Measurements from ENCODE around the gene CACNA1C. TPM values are rescaled to one million over a fixed set of nuclear protein-coding genes. Genes with fewer than 3 reads are reported as not detected.
"Not testable (repeated sequence)": the region's sequence is repeated elsewhere in the genome, so short reads cannot be mapped to it uniquely, and the experiment has no call there.

The CACNA1C gene
- total RNA-seq, 1 experiment from 2014 or later, result 0.35 TPM

GRCh38 chr12:2120982-2121758, 68.4 kb downstream of the CACNA1C start:
- H3K36me3 ChIP-seq (replicated peaks; ENCODE audit: control insufficient read depth, insufficient read depth, low read length), result no peaks in the 10 kb centered on the region
- H3K27me3 ChIP-seq (ENCODE audit: control insufficient read depth, insufficient read depth, low read length), result no peaks in the 10 kb centered on the region
- no peak for DNase-seq
- no peak overlapping the region for H3K4me3 ChIP-seq (ENCODE audit: insufficient read depth, low read depth, low read length)

GRCh38 chr12:2124466-2125023, 71.8 kb downstream of the CACNA1C start:
- Histone ChIP-seq H3K36me3 (replicated peaks; ENCODE audit: control insufficient read depth, insufficient read depth, low read length) (no peaks in the 10 kb centered on the region), H3K4me3 (ENCODE audit: insufficient read depth, low read depth, low read length) (no peak overlapping the region), H3K27me3 (ENCODE audit: control insufficient read depth, insufficient read depth, low read length) (no peaks in the 10 kb centered on the region)
- DNase-seq, result no peak

GRCh38 chr12:2125651-2126522, 73.1 kb downstream of the CACNA1C start:
- Histone ChIP-seq H3K27me3 (ENCODE audit: control insufficient read depth, insufficient read depth, low read length) (no peaks in the 10 kb centered on the region), H3K36me3 (replicated peaks; ENCODE audit: control insufficient read depth, insufficient read depth, low read length) (no peaks in the 10 kb centered on the region), H3K4me3 (ENCODE audit: insufficient read depth, low read depth, low read length) (no peak overlapping the region)
- DNase-seq, result no peak

DNA sequence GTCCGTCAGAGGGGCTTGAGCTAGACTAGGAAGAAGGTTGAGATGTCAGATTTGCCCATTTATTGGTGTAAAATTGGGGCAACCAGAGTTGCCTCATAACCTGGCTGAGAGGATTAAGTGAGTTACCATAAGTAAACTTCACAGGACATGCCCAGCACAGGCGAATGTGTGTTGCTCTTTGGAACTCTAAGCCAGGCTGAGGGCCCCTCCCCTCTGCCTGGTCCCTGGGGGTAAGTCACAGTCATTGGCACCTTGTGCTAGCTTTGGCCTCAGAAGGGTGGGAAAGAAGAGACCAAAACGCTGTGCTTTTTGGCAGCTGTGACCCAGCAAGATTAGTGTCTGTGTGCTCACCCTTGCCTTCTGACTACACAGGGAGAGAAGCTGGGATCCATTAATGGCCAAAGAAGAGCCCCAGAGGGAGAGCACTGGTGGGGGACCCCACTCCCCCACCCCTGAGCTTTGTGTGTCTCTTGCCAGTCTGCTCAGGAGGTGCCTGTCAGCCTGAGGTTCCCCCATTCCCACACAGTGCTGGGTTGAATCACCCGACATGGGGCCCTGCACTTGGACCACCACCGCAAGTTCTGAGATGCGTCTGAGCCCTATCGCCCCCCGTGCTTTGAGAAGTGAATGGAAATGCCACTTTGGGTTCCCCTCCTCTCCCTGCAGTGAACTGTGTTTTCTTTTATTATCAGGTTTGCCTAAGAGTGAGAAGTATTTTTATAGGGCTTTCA, 74.1 kb downstream of the CACNA1C start:
- Histone ChIP-seq H3K36me3 (replicated peaks; ENCODE audit: control insufficient read depth, insufficient read depth, low read length) (no peaks in the 10 kb centered on the region), H3K27me3 (ENCODE audit: control insufficient read depth, insufficient read depth, low read length) (no peaks in the 10 kb centered on the region)

DNA sequence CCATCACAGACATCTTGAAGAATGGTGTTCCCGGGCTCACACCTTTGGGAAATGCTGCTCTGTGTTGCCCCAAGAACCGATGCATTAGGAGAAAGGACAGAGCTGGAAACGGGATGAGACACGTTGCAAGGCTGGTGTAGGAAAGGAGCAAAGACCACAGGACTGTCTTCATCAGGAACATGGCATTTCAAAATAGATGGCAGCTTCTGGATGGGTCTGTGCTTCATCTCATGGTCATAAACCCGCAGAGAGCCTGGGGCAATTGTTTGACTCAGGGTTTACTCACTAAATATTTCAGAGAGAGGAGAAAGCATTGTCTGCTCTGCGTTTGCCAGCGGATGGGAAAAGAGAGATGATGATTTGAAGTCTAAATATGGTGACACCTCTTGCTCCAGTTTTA, 76.3 kb downstream of the CACNA1C start:
- Histone ChIP-seq H3K4me3 (ENCODE audit: insufficient read depth, low read depth, low read length) (no peak overlapping the region), H3K27me3 (ENCODE audit: control insufficient read depth, insufficient read depth, low read length) (no peaks in the 10 kb centered on the region), H3K36me3 (replicated peaks; ENCODE audit: control insufficient read depth, insufficient read depth, low read length) (no peaks in the 10 kb centered on the region)
- no peak for DNase-seq

More for the DNA sequence above, 74.1 kb downstream of the CACNA1C start:
- H3K4me3 ChIP-seq (ENCODE audit: insufficient read depth, low read depth, low read length), result no peak overlapping the region
- no peak for DNase-seq

DNA sequence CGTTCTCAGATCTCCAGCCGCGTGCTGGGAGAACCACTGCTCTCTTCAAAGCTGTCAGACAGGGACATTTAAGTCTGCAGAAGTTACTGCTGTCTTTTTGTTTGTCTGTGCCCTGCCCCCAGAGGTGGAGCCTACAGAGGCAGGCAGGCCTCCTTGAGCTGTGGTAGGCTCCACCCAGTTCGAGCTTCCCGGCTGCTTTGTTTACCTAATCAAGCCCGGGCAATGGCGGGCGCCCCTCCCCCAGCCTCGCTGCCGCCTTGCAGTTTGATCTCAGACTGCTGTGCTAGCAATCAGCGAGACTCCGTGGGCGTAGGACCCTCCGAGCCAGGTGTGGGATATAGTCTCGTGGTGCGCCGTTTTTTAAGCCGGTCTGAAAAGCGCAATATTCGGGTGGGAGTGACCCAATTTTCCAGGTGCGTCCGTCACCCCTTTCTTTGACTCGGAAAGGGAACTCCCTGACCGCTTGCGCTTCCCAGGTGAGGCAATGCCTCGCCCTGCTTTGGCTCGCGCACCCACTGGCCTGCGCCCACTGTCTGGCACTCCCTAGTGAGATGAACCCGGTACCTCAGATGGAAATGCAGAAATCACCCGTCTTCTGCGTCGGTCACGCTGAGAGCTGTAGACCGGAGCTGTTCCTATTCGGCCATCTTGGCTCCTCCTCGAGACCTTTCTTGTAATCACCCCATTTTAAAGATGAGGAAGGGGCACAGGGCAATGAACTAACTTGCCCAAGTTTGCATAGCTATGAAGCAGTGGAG, 83.1 kb downstream of the CACNA1C start:
- H3K27me3 ChIP-seq (ENCODE audit: control insufficient read depth, insufficient read depth, low read length); H3K36me3 ChIP-seq (replicated peaks; ENCODE audit: control insufficient read depth, insufficient read depth, low read length); DNase-seq: not testable (repeated sequence)
- peak overlapping the region; percentile 12 for H3K4me3 ChIP-seq (ENCODE audit: insufficient read depth, low read depth, low read length)

GRCh38 chr12:2136901-2137300, 84.1 kb downstream of the CACNA1C start:
- DNase-seq, result peak; percentile 25
- Histone ChIP-seq H3K27me3 (ENCODE audit: control insufficient read depth, insufficient read depth, low read length) (no peaks in the 10 kb centered on the region; the same call in 1 of the 2 replicates), H3K4me3 (ENCODE audit: insufficient read depth, low read depth, low read length) (no peak overlapping the region), H3K36me3 (replicated peaks; ENCODE audit: control insufficient read depth, insufficient read depth, low read length) (no peaks in the 10 kb centered on the region)

- Histone ChIP-seq H3K4me3 (ENCODE audit: insufficient read depth, low read depth, low read length) (no peak overlapping the region), H3K36me3 (replicated peaks; ENCODE audit: control insufficient read depth, insufficient read depth, low read length) (no peaks in the 10 kb centered on the region), H3K27me3 (ENCODE audit: control insufficient read depth, insufficient read depth, low read length) (no peaks in the 10 kb centered on the region; the same call in 1 of the 2 replicates)
- peak; percentile 34 for DNase-seq
These were observed 84.9 kb downstream of the CACNA1C start for GRCh38 chr12:2137711-2138110.

DNA sequence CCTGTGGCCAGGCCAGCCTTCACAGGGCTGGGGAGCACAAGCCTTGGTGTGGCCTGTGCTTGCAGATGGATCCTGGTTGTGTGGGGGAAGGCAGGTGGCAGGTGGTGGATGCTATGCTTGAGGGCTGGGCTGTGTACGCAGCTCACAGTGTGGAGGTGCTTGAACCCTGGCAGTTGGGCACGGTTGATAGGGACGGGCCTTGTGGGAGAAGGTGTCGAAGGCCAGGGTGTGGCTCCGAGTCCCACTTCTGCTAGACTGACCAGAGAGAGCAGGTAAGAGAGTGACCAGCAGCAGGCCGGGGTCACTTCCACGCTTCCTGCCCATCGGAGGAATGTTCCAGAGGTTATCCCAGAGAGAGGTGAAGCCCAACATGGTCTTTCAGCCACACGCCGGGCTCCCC, 85.5 kb downstream of the CACNA1C start:
- no peak for DNase-seq
- no peaks in the 10 kb centered on the region; the same call in 1 of the 2 replicates for H3K27me3 ChIP-seq (ENCODE audit: control insufficient read depth, insufficient read depth, low read length)
- no peak overlapping the region for H3K4me3 ChIP-seq (ENCODE audit: insufficient read depth, low read depth, low read length)
- no peaks in the 10 kb centered on the region for H3K36me3 ChIP-seq (replicated peaks; ENCODE audit: control insufficient read depth, insufficient read depth, low read length)

DNA sequence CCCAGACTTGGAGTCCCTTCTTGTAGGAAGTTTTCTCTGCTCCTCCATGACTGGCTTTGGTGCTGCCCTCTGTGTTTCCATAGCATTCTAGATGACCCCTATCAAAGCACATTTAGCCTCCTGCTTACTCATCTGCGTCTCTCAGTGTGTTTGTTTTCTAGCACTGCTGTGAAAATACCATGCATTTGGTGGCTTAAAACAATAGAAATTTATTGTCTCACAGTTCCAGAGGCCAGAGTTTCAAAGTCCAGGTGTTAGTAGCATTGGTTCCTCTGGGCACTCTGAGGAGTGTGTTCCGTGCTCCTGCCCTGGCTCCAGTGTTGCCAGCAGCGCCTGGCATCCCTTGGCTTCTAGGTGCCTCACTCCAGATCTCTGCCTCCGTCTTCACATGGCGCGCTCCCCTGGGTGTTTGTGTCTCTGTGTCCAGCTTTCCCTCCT, 86.1 kb downstream of the CACNA1C start:
- Histone ChIP-seq H3K4me3 (ENCODE audit: insufficient read depth, low read depth, low read length) (no peak overlapping the region), H3K27me3 (ENCODE audit: control insufficient read depth, insufficient read depth, low read length) (no peaks in the 10 kb centered on the region; the same call in 1 of the 2 replicates)
- DNase-seq, result no peak

GRCh38 chr12:2139651-2140050, 86.9 kb downstream of the CACNA1C start:
- no peaks in the 10 kb centered on the region for H3K36me3 ChIP-seq (replicated peaks; ENCODE audit: control insufficient read depth, insufficient read depth, low read length)
- DNase-seq, result no peak
- no peak overlapping the region for H3K4me3 ChIP-seq (ENCODE audit: insufficient read depth, low read depth, low read length)
- no peaks in the 10 kb centered on the region; the same call in 1 of the 2 replicates for H3K27me3 ChIP-seq (ENCODE audit: control insufficient read depth, insufficient read depth, low read length)

More for the DNA sequence above, 86.1 kb downstream of the CACNA1C start:
- H3K36me3 ChIP-seq (replicated peaks; ENCODE audit: control insufficient read depth, insufficient read depth, low read length), result no peaks in the 10 kb centered on the region

DNA sequence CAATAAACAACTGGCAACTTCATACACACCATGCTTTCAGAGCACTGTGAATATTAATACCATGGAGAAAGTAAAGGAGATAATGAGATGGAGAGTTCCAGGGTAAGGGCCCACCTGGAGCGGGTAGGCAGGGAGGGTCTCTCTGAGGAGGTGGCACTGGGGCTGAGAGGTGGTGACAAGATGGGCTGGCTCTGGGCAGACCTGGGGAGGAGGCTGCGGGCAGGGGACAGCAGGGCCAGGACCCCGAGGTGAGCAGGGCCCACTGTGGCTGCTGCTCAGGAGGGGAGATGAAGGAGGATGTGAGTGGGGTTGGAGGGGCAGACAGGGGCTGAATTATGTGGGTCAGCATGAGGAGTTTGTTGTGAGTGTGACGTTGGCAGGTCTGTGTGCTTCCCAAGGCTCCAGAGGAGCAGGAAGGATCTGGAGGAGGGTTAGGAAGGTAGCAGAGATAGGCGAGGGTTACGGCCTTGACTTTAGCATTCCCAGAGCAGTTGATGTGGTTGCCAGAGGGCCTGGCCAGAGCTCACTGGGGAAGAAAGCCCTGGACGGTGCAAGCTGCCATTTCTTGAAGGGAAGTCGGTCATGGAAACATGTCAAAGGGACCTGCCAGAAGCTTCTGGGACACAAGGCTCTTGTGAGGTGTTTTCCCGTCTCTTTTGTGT, 88.2 kb downstream of the CACNA1C start:
- Histone ChIP-seq H3K27me3 (ENCODE audit: control insufficient read depth, insufficient read depth, low read length) (no peaks in the 10 kb centered on the region; the same call in 1 of the 2 replicates), H3K4me3 (ENCODE audit: insufficient read depth, low read depth, low read length) (no peak overlapping the region), H3K36me3 (replicated peaks; ENCODE audit: control insufficient read depth, insufficient read depth, low read length) (no peaks in the 10 kb centered on the region)
- DNase-seq, result no peak

- Histone ChIP-seq H3K4me3 (ENCODE audit: insufficient read depth, low read depth, low read length) (no peak overlapping the region), H3K36me3 (replicated peaks; ENCODE audit: control insufficient read depth, insufficient read depth, low read length) (no peaks in the 10 kb centered on the region), H3K27me3 (ENCODE audit: control insufficient read depth, insufficient read depth, low read length) (no peaks in the 10 kb centered on the region; the same call in 1 of the 2 replicates)
- no peak for DNase-seq
These were observed 89.3 kb downstream of the CACNA1C start for GRCh38 chr12:2142068-2142467.

Data from H7 (cell line).